Panc1 (cell line): ENCODE results near the gene RETREG3. TPM values are rescaled to one million over a fixed set of nuclear protein-coding genes. Genes with fewer than 3 reads are reported as not detected.

Experiments
- ATAC-seq: fragments of 200-7000 bp; cut with Tn5 transposase; 2 replicates; pipeline ENCODE4 v1.9.1; 2020; ENCODE audit warnings: mild to moderate bottlenecking, moderate library complexity
- BruUV-seq: library from RNA; stranded (reverse); fragments of 400-500 nt; replicated peaks from 2 replicates; lab custom pipeline; 2021; lab: Mats Ljungman, UMichigan
- CTCF ChIA-PET: fragments of 300-600 bp; sonication (Branson Sonifier 250); formaldehyde crosslinking; loops from one replicate; lab custom pipeline; 2022; ENCODE audit warnings: antibody characterized with exemption; lab: Charles Lee
- POLR2A ChIA-PET: fragments of 300-600 bp; sonication (Branson Sonifier 250); formaldehyde crosslinking; loops from one replicate; lab custom pipeline; 2022; ENCODE audit warnings: antibody characterized with exemption; lab: Charles Lee
- DNase-seq: peaks from one replicate; pipeline ENCODE4 v3.0.0-alpha.2; 2010; ENCODE audit warnings: low read depth, low spot score
- H3K27ac ChIP-seq: 2 replicates; pipeline ENCODE4 v1.5.1; 2011; ENCODE audit warnings: mild to moderate bottlenecking, low read length, inconsistent platforms
- H3K27me3 ChIP-seq: fragments of 200-500 bp; sonication (Bioruptor generic); 2 replicates; pipeline ENCODE4 v1.6.0; 2014; ENCODE audit warnings: low read length, inconsistent platforms; ENCODE audit not compliant: control insufficient read depth, insufficient read depth
- H3K36me3 ChIP-seq: fragments of 200-500 bp; sonication (Bioruptor generic); 2 replicates; pipeline ENCODE4 v1.5.1; 2014; ENCODE audit warnings: inconsistent platforms, mild to moderate bottlenecking, low read length, moderate library complexity; ENCODE audit not compliant: control insufficient read depth, insufficient read depth
- H3K4me1 ChIP-seq: 2 replicates; pipeline ENCODE4 v1.5.1; 2011; ENCODE audit warnings: inconsistent platforms, mild to moderate bottlenecking, low read length, moderate library complexity; ENCODE audit not compliant: control insufficient read depth, insufficient read depth
- H3K4me3 ChIP-seq, 2 experiments: 2 replicates each; pipeline ENCODE4 v1.5.1; 2011 to 2012; ENCODE audit warnings: low read depth in 2 of 2, low read length in 2 of 2, mild to moderate bottlenecking in 2 of 2, inconsistent platforms in 1 of 2, moderate library complexity in 1 of 2
- H3K9me3 ChIP-seq: fragments of 200-500 bp; sonication (Bioruptor generic); 2 replicates; pipeline ENCODE4 v1.5.1; 2014; ENCODE audit warnings: low read depth, mild to moderate bottlenecking, inconsistent platforms, low read length, moderate library complexity; ENCODE audit not compliant: control insufficient read depth, insufficient read depth
- CTCF ChIP-seq: fragments of 450-650 bp; IDR thresholded peaks from 2 replicates; pipeline ENCODE4 v1.5.1; 2017; ENCODE audit warnings: mild to moderate bottlenecking
- POLR2AphosphoS5 ChIP-seq: IDR thresholded peaks from 2 replicates; pipeline ENCODE4 v1.6.1; 2012; ENCODE audit warnings: mild to moderate bottlenecking, low read depth, low read length, moderate library complexity
- REST ChIP-seq, 2 experiments: IDR thresholded peaks; 2 replicates each; pipeline ENCODE4 v1.6.1; 2011 to 2012; ENCODE audit warnings: low read depth in 2 of 2, control low read depth in 1 of 2, low read length in 1 of 2, mild to moderate bottlenecking in 1 of 2, moderate library complexity in 1 of 2; ENCODE audit not compliant: insufficient read depth in 1 of 2
- SIN3A ChIP-seq: IDR thresholded peaks from 2 replicates; pipeline ENCODE4 v1.6.1; 2012; ENCODE audit warnings: low read depth, mild to moderate bottlenecking, low read length, moderate library complexity, borderline replicate concordance; ENCODE audit not compliant: insufficient read depth
- TCF7L2 ChIP-seq: IDR thresholded peaks from 2 replicates; pipeline ENCODE4 v1.6.1; 2011; ENCODE audit warnings: mild to moderate bottlenecking, low read depth, low read length, inconsistent platforms
- in situ Hi-C: cut with HindIII; loops from 2 replicates; pipeline ENCODE4 v1.10.0; 2016; ENCODE audit warnings: low sequenced_read_pairs, low pct_unique_long_range_greater_than_20kb
- intact Hi-C: fragments of 100-400 bp; cut with micrococcal nuclease; formaldehyde crosslinking; loops from one replicate; pipeline ENCODE4 v1.10.0; 2022; ENCODE audit not compliant: unreplicated experiment
- total RNA-seq: library from RNA; stranded (reverse); gene quantifications from one replicate; pipeline ENCODE4 v1.2.1, GENCODE V29; 2021; ENCODE audit not compliant: unreplicated experiment

The RETREG3 gene
- total RNA-seq, 1 experiment from 2014 or later: 42.3 TPM

DNA sequence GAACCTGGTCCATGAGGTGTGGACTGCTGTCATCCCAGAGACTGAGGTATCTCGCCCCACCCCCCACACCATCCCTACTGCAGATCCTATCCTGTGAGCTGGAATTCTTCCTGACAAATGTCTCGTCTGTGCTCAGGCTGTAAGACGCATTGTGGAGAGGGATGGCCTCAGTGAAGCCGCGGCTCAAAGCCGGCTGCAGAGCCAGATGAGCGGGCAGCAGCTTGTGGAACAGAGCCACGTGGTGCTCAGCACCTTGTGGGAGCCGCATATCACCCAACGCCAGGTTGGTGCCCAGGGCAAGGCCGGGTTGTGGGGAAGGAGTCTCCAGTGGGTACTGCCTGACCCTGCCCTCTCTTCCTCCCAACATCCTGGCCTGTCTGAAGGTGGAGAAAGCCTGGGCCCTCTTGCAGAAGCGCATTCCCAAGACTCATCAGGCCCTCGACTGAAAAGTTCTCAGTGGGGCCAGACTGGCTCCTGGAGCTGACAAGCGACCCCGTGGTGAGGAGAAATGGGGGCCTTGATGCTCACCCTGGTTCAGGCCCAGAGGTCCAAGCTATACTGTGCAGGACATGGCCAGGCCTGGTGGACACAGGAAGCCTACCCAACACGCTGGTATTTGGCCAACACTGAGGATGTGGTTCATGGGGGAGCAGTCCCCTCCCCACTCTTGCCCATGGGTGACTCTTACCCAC, 43.5 kb downstream of the RETREG3 start:
- H3K4me3 ChIP-seq: no peak overlapping the region
- peaks cover 28% of the 10 kb centered on the region for H3K4me1 ChIP-seq
- in situ Hi-C loops: no loop called here
- ChIA-PET POLR2A (interaction anchor here (0.7 kb wide), 1 partner anchor 12 kb away, joined by 3 read pairs; the partner anchor contains the start of gene PSMC3IP), CTCF (interaction anchor here (0.7 kb wide), 1 partner anchor 17 kb away, joined by 3 read pairs; no protein-coding TSS in a partner anchor)
- peak overlapping the region; percentile 81 for H3K27ac ChIP-seq
- no peaks in the 10 kb centered on the region for H3K9me3 ChIP-seq
- DNase-seq (no peak), ATAC-seq (no peak)
- TF ChIP-seq SIN3A (no peak), CTCF (no peak), POLR2AphosphoS5 (no peak), TCF7L2 (no peak), REST (IDR thresholded peaks at IDR 0.05; ENCODE audit: insufficient read depth in 1 of 2, low read depth in 2 of 2, low read length in 1 of 2) (no peak)
- H3K27me3 ChIP-seq: no peaks in the 10 kb centered on the region
- peaks cover 7% of the 10 kb centered on the region for H3K36me3 ChIP-seq
- intact Hi-C loops: no loop called here
- BruUV-seq: no TSS peak

DNA sequence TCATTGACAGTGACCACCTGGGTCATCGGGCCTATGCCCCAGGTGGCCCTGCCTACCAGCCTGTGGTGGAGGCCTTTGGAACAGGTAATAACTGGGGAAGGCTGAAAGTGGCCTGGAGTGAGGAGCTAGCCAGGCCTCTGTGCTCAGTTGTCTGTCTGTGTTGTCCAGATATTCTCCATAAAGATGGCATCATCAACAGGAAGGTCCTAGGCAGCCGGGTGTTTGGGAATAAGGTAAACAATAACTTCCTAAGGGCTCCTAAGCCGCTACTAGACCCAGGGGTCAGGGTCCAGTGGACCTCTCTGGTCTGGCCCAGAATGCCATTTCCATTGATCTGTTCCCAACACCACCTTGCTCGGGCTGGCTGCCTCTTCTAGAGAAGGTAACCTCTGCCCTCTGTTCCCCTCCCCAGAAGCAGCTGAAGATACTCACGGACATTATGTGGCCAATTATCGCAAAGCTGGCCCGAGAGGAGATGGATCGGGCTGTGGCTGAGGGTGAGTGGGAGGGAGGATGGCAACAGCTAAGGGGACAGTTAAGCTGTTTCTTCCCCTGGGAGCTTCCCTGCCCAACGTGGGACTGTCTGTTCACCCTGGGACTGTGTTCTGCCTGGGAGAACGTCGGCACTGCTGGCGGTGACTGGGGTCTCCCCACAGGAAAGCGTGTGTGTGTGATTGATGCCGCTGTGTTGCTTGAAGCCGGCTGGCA, 44.2 kb downstream of the RETREG3 start:
- in situ Hi-C loops: no loop called here
- CTCF ChIA-PET: interaction anchor here (0.5 to 0.7 kb wide), 2 partner anchors 17 to 1185 kb away, joined by 3 to 7 read pairs; no protein-coding TSS in a partner anchor
- intact Hi-C loops: no loop called here
- POLR2A ChIA-PET: interaction anchor here (0.6 to 0.7 kb wide), 2 partner anchors 11 to 13 kb away, joined by 3 to 4 read pairs; partner anchors contain the start of gene PSMC3IP
- no peak for ATAC-seq
- Histone ChIP-seq H3K4me3 (no peak overlapping the region), H3K27me3 (no peaks in the 10 kb centered on the region), H3K9me3 (no peaks in the 10 kb centered on the region), H3K4me1 (peaks cover 28% of the 10 kb centered on the region), H3K36me3 (peaks cover 7% of the 10 kb centered on the region), H3K27ac (peak overlapping the region; percentile 89)
- BruUV-seq: no TSS peak
- TF ChIP-seq SIN3A: no peak
- no peak for TF ChIP-seq TCF7L2
- no peak for TF ChIP-seq REST (IDR thresholded peaks at IDR 0.05; ENCODE audit: insufficient read depth in 1 of 2, low read depth in 2 of 2, low read length in 1 of 2)
- TF ChIP-seq POLR2AphosphoS5: no peak
- TF ChIP-seq CTCF: no peak
- DNase-seq: no peak
